Heart right ventricle (tissue), 16 donors: Measurements from ENCODE around the gene ATG4C. TPM values are rescaled to one million over a fixed set of nuclear protein-coding genes. Genes with fewer than 3 reads are reported as not detected.

Experiments used
- ATAC-seq, 8 donors: fragments of 200-7000 bp; cut with Tn5 transposase; one replicate each; pipeline ENCODE4 v1.9.1; 2020; ENCODE audit warnings: mild to moderate bottlenecking in 8 of 8, moderate library complexity in 8 of 8, moderate number of reproducible peaks in 1 of 8
- DNase-seq, 2 donors: peaks; one replicate each; pipeline ENCODE4 v3.0.0-alpha.2; 2020
- H3K27ac ChIP-seq, 10 donors: fragments of 200-600 bp; sonication (generic) in 2 of 10; one replicate each; pipeline versions ENCODE4 v1.5.0 to v1.8.0; 2020 to 2022; ENCODE audit warnings: mild to moderate bottlenecking in 3 of 10
- H3K27me3 ChIP-seq, 7 donors: fragments of 200-600 bp; one replicate each; pipeline ENCODE4 v1.8.0; 2021 to 2022; ENCODE audit warnings: mild to moderate bottlenecking in 2 of 7
- H3K36me3 ChIP-seq, 9 donors: fragments of 200-600 bp; sonication (generic) in 1 of 9; one replicate each; pipeline versions ENCODE4 v1.5.0 to v1.8.0; 2020 to 2022; ENCODE audit warnings: mild to moderate bottlenecking in 2 of 9
- H3K4me1 ChIP-seq, 9 donors: fragments of 200-600 bp; sonication (generic) in 1 of 9; one replicate each; pipeline versions ENCODE4 v1.5.0 to v1.8.0; 2020 to 2022; ENCODE audit warnings: mild to moderate bottlenecking in 4 of 9
- H3K4me3 ChIP-seq, 10 donors: fragments of 200-600 bp; sonication (generic) in 2 of 10; one replicate each; pipeline versions ENCODE4 v1.5.0 to v1.8.0; 2020 to 2022; ENCODE audit warnings: mild to moderate bottlenecking in 7 of 10, moderate library complexity in 2 of 10
- H3K9me3 ChIP-seq, 11 donors: fragments of 200-600 bp in 10 of 11; sonication (generic) in 2 of 11; one replicate each; pipeline versions ENCODE4 v1.5.0 to v1.8.0; 2013 to 2022; ENCODE audit warnings: mild to moderate bottlenecking in 2 of 11, control low read depth in 1 of 11, moderate library complexity in 1 of 11
- CTCF ChIP-seq, 9 donors: fragments of 200-600 bp; sonication (generic) in 2 of 9; IDR thresholded peaks; one replicate each; pipeline versions ENCODE4 v1.5.0 to v1.8.0; 2021 to 2022; ENCODE audit warnings: antibody characterized with exemption in 9 of 9, mild to moderate bottlenecking in 5 of 9, moderate library complexity in 1 of 9
- WGBS, 2 donors: extraction: QIAGEN DNeasy Blood & Tissue Kit; methylation state at CpG; one replicate each; pipeline ENCODE4 v1.1.7; 2013; ENCODE audit warnings: inconsistent platforms in 1 of 2; 5-methylcytosine and 5-hydroxymethylcytosine counted together
- intact Hi-C, 10 donors: fragments of 100-400 bp; cut with DNase I; formaldehyde crosslinking; loops; one replicate each; pipeline versions ENCODE4 v1.11.1 to v1.14.2; 2022
- polyA plus RNA-seq, 2 donors: library from polyadenylated mRNA; stranded (reverse); fragments of 200-250 nt; gene quantifications; one replicate each; pipeline ENCODE4 v1.2.3, GENCODE V29; 2013
- total RNA-seq, 10 donors: library from RNA; stranded (reverse); fragmentation: NEBNext Ultra II Directional in 3 of 10; extraction: Animal tissue kit (Norgen Biotek cat#: 25700) in 3 of 10; gene quantifications; one replicate each; pipeline versions ENCODE4 v1.2.1 to v1.2.4, GENCODE V29; 2021 to 2023
- donor health status: Arrhythmogenic right ventricular cardiomyopathy.
- donor health status: ischemic (EF 13 %, LVEDD 7.1; RV severe dilation, severe dysfunction).
- donor health status: healthy with polysubstance abuse.
- donor health status: DM: no; HTN: yes; CAD: no.
- donor health status: DM: no; HTN: no; CAD: no.
- donor health status: ischemic (EF 25% LVEDD 6.9; RV normal size, moderate dysfunction).
- donor health status: ischemic (EF 25% LVEDD 5.7; RV mildly dilated, moderate dysfunction).
- donor health status: healthy.
- donor health status: DM: yes; HTN: yes; CAD: no.
- donor health status: Ischemic cardiomyopathy.
- donor health status: ischemic (EF 35%, LVEDD 5.7; RV mildly dilated, moderate dysfunction).
- donor health status: nonischemic (EF 11% LVEDD 7.7; RV severe dilation, severe dysfunction).
- donor health status: DM: yes; HTN: yes; CAD: no.
- donor health status: PGD.
- donor health status: ischemic (EF 29% LVEDD 5.4; RV normal size, mild dysfunction).
- donor health status: nonischemic (EF 23%, LVEDD 6.1; RV moderate dilation, normal function).

ATG4C gene
- total and polyA plus RNA-seq, 12 donors, result 4.2 to 17.9 (median 8.7) TPM

DNA sequence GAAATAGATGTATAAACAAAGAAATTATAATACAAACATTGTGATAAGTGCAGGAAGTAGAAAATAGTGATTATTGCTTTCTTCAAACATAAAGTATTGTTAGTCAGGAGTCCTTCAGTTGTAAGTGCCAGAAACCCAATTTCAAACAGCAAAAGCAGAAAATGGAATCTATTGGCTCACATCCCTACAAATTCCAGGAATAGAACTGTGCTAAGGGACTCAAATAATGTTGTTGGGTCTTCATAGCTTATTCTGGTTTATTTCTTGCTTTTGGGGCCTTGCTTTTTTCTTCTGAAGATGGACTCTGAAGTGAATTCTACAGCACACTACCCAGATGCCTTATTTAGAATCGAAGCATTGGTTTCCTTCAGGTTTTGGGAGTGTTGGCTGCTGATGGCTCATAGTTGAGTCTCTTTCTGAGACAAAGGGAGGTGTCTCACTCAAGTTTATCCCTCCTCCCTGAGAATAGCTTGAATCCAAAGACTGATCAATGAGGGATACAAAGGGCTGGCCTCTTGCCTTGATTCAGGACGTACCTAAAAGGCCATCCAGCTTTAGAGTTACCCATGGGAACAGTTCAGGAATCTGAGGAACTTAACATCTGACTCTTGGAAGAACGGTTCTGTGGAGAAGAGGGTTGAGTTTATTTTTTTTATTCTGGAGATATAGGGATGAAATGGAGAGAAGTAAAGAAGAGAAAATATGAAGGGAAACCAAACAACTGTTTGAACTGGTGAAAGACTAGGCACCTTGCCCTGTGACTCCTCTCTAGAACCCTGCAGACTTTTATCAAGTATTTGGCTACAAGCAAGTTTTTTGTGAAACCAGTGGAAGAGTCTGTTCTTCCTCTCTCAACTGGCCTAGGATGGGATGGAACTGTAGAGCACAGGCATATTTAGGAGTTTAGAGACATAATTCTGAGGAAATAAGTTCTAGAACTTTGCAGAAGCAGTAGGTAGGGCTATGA, 39.0 kb upstream of the ATG4C start:
- no peak for DNase-seq

DNA sequence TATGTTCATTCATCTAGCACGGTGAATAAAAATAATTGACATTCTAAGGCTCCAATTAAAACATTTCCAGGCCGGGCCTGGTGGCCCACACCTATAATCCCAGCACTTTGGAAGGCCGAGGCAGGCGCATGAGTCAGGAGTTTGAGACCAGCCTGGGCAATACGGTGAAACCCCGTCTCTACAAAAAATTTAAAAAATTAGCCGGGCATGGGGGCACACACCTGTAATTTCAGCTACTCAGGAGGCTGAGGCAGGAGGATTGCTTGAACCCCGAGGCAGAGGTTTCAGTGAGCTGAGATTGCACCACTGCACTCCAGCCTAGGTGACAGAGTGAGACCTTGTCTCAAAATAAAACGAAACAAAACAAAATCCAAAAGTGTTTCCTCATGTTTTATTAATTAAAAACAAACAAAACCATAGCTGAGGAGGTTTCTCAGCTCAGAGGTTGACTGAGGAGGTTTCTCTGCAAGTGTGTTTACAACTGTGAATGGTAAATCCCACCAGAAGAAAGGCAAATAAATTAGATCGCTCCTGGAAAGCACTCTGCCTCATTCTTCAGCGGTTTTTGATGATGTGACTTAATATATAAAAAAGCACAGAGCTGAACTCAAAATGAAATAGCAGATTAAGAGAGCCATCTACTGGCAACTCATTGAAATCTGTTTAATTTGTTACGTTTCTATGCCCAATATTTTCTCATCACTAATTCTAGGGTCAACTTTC, 37.7 kb upstream of the ATG4C start:
- peaks cover 0 to 5% (median 0%) of the 10 kb centered on the region in 7 donors for H3K27me3 ChIP-seq

More for the DNA sequence above, 39.0 kb upstream of the ATG4C start:
- no peak for ATAC-seq
- Histone ChIP-seq H3K9me3 (peaks cover 0 to 5% (median 0%) of the 10 kb centered on the region in 11 donors), H3K27ac (no peak overlapping the region), H3K36me3 (no peaks in the 10 kb centered on the region), H3K27me3 (peaks cover 0 to 19% (median 0%) of the 10 kb centered on the region in 7 donors), H3K4me3 (no peak overlapping the region), H3K4me1 (peaks cover 0 to 10% (median 0%) of the 10 kb centered on the region in 9 donors)
- intact Hi-C loops, result loop anchor here in 8 of 10 donors (5.0 to 10.0 kb wide), 4 partner anchors 210 to 570 kb away; no protein-coding TSS in a partner anchor
- TF ChIP-seq CTCF (IDR thresholded peaks at IDR 0.05), result no peak
- WGBS, 2 donors, result 33 to 40% methylated on average over 3 of the region's 3 CpGs

GRCh38 chr1:62746809-62747138, 37.2 kb upstream of the ATG4C start:
- DNase-seq, result no peak
- peaks cover 0 to 5% (median 0%) of the 10 kb centered on the region in 7 donors for H3K27me3 ChIP-seq
- H3K36me3 ChIP-seq, result no peaks in the 10 kb centered on the region
- no peak for ATAC-seq
- peak in 1 of 9 donors; percentile 5 for TF ChIP-seq CTCF (IDR thresholded peaks at IDR 0.05)
- H3K4me3 ChIP-seq, result no peak overlapping the region
- 51 to 53% methylated on average over 3 of the region's 3 CpGs for WGBS, 2 donors
- H3K9me3 ChIP-seq, result peaks cover 0 to 6% (median 0%) of the 10 kb centered on the region in 11 donors
- H3K27ac ChIP-seq, result no peak overlapping the region
- intact Hi-C loops, result loop anchor here (2.0 to 10.0 kb wide), 6 partner anchors 212 to 572 kb away; no protein-coding TSS in a partner anchor
- peaks cover 0 to 17% (median 0%) of the 10 kb centered on the region in 9 donors for H3K4me1 ChIP-seq

More for the DNA sequence above, 37.7 kb upstream of the ATG4C start:
- Histone ChIP-seq H3K4me1 (peaks cover 0 to 17% (median 0%) of the 10 kb centered on the region in 9 donors), H3K4me3 (peak overlapping the region in 2 of 10 donors; percentile 0 to 11), H3K9me3 (peaks cover 0 to 6% (median 0%) of the 10 kb centered on the region in 11 donors), H3K27ac (no peak overlapping the region), H3K36me3 (no peaks in the 10 kb centered on the region)
- DNase-seq (no peak), ATAC-seq (peak in 4 of 8 donors; percentile 26 to 50 (median 44))
- 60 to 65% methylated on average over 12 of the region's 12 CpGs for WGBS, 2 donors
- intact Hi-C loops, result loop anchor here (2.0 to 10.0 kb wide), 6 partner anchors 211 to 571 kb away; no protein-coding TSS in a partner anchor
- TF ChIP-seq CTCF (IDR thresholded peaks at IDR 0.05), result peak; percentile 19 to 79 (median 62)
